Liver (tissue), 9 donors: ENCODE results near the gene JAML. TPM values are rescaled to one million over a fixed set of nuclear protein-coding genes. Genes with fewer than 3 reads are reported as not detected.

Experiments used
- DNase-seq: peaks from one replicate; pipeline ENCODE4 v3.0.0-alpha.2; 2017; ENCODE audit warnings: low spot score
- H3K27ac ChIP-seq, 2 donors: one replicate each; pipeline ENCODE4 v1.7.0; 2013; ENCODE audit warnings: inconsistent platforms in 2 of 2, low read length in 2 of 2, control low read depth in 1 of 2, low read depth in 1 of 2, mild to moderate bottlenecking in 1 of 2
- H3K27me3 ChIP-seq, 4 donors: one replicate each; pipeline versions ENCODE4 v1.6.1 to v1.7.0; 2013; ENCODE audit warnings: low read length in 3 of 4, inconsistent platforms in 1 of 4, mild to moderate bottlenecking in 1 of 4, moderate library complexity in 1 of 4; ENCODE audit not compliant: control insufficient read depth in 4 of 4, insufficient read depth in 4 of 4
- H3K36me3 ChIP-seq, 4 donors: one replicate each; pipeline versions ENCODE4 v1.6.1 to v1.7.0; 2013; ENCODE audit warnings: low read length in 3 of 4, mild to moderate bottlenecking in 3 of 4, low read depth in 1 of 4, moderate library complexity in 1 of 4; ENCODE audit not compliant: control insufficient read depth in 4 of 4, insufficient read depth in 3 of 4
- H3K4me1 ChIP-seq, 4 donors: one replicate each; pipeline versions ENCODE4 v1.6.1 to v1.7.0; 2013; ENCODE audit warnings: low read length in 3 of 4, mild to moderate bottlenecking in 3 of 4, moderate library complexity in 1 of 4; ENCODE audit not compliant: control insufficient read depth in 4 of 4, insufficient read depth in 4 of 4
- H3K4me3 ChIP-seq, 3 donors: one replicate each; pipeline versions ENCODE4 v1.6.1 to v1.7.0; 2013; ENCODE audit warnings: low read length in 3 of 3, control low read depth in 1 of 3, low read depth in 1 of 3, mild to moderate bottlenecking in 1 of 3
- H3K9ac ChIP-seq, 2 donors: one replicate each; pipeline ENCODE4 v1.7.0; 2013; ENCODE audit warnings: low read length in 2 of 2, mild to moderate bottlenecking in 2 of 2, moderate library complexity in 2 of 2, control low read depth in 1 of 2, low read depth in 1 of 2
- H3K9me3 ChIP-seq, 4 donors: one replicate each; pipeline versions ENCODE4 v1.6.1 to v1.7.0; 2013; ENCODE audit warnings: low read length in 3 of 4; ENCODE audit not compliant: control insufficient read depth in 4 of 4
- EGR1 ChIP-seq, 2 donors: IDR thresholded peaks; 2 replicates each; pipeline ENCODE4 v1.6.1; 2016 to 2018; ENCODE audit warnings: antibody characterized with exemption in 2 of 2, low read depth in 2 of 2
- FOXA1 ChIP-seq: IDR thresholded peaks from 2 replicates; pipeline ENCODE4 v1.6.1; 2016; ENCODE audit warnings: antibody characterized with exemption
- FOXA2 ChIP-seq: IDR thresholded peaks from 2 replicates; pipeline ENCODE4 v1.6.1; 2016; ENCODE audit warnings: antibody characterized with exemption
- GABPA ChIP-seq, 2 donors: IDR thresholded peaks in 1 of 2; conservative IDR thresholded peaks in 1 of 2; 2 replicates each; pipeline ENCODE4 v1.6.1; 2016; ENCODE audit warnings: antibody characterized with exemption in 2 of 2, mild to moderate bottlenecking in 1 of 2, moderate library complexity in 1 of 2
- HNF4A ChIP-seq, 2 donors: conservative IDR thresholded peaks; 2 replicates each; pipeline ENCODE4 v1.6.1; 2016; ENCODE audit warnings: antibody characterized with exemption in 2 of 2, mild to moderate bottlenecking in 2 of 2
- HNF4G ChIP-seq: IDR thresholded peaks from 2 replicates; pipeline ENCODE4 v1.6.1; 2016; ENCODE audit warnings: antibody characterized with exemption
- JUND ChIP-seq, 2 donors: IDR thresholded peaks; 2 replicates each; pipeline ENCODE4 v1.6.1; 2016; ENCODE audit warnings: antibody characterized with exemption in 2 of 2
- NR2F2 ChIP-seq: IDR thresholded peaks from 2 replicates; pipeline ENCODE4 v1.6.1; 2016; ENCODE audit warnings: antibody characterized with exemption
- RAD21 ChIP-seq, 2 donors: IDR thresholded peaks; 2 replicates each; pipeline ENCODE4 v1.6.1; 2016; ENCODE audit warnings: antibody characterized with exemption in 2 of 2, mild to moderate bottlenecking in 2 of 2
- RXRA ChIP-seq, 2 donors: IDR thresholded peaks; 2 replicates each; pipeline ENCODE4 v1.6.1; 2017 to 2018; ENCODE audit warnings: antibody characterized with exemption in 2 of 2, mild to moderate bottlenecking in 1 of 2
- SP1 ChIP-seq: IDR thresholded peaks from 2 replicates; pipeline ENCODE4 v1.6.1; 2018; ENCODE audit warnings: antibody characterized with exemption, mild to moderate bottlenecking
- TAF1 ChIP-seq: conservative IDR thresholded peaks from 2 replicates; pipeline ENCODE4 v1.6.1; 2016; ENCODE audit warnings: antibody characterized with exemption, mild to moderate bottlenecking
- YY1 ChIP-seq: IDR thresholded peaks from 2 replicates; pipeline ENCODE4 v1.6.1; 2016; ENCODE audit warnings: antibody characterized with exemption, mild to moderate bottlenecking
- WGBS: extraction: QIAGEN DNeasy Blood & Tissue Kit; methylation state at CpG from one replicate; pipeline ENCODE4 v1.1.7; 2013; 5-methylcytosine and 5-hydroxymethylcytosine counted together
- polyA plus RNA-seq, 2 donors: library from polyadenylated mRNA; stranded (reverse) in 1 of 2; unstranded in 1 of 2; fragments of 200-250 nt in 1 of 2; fragments of >200 nt in 1 of 2; fragmentation: Nextera tagmentation in 1 of 2; extraction: Ambion mirVana in 1 of 2; gene quantifications; one replicate each; pipeline versions ENCODE4 v1.2.1 to v1.2.3, GENCODE V29; 2013 to 2015
- total RNA-seq, 2 donors: library from RNA; depleted of rRNA; stranded (reverse); fragments of >200 nt; gene quantifications; one replicate each; pipeline ENCODE4 v1.2.3, GENCODE V29; 2014
- TF ChIP-seq, protein P1 (sequence below): IDR thresholded peaks from 2 replicates; pipeline ENCODE4 v1.6.1; 2016; ENCODE audit warnings: antibody characterized with exemption, mild to moderate bottlenecking
- TF ChIP-seq, protein P2 (sequence below): fragments of 150-350 bp; IDR thresholded peaks from 2 replicates; pipeline ENCODE4 v1.5.1; 2017; ENCODE audit warnings: improper control_type of control experiment, low read depth, low read length; ENCODE audit not compliant: missing input control
- TF ChIP-seq, protein P3 (sequence below): IDR thresholded peaks from 2 replicates; pipeline ENCODE4 v1.6.1; 2016; ENCODE audit warnings: antibody characterized with exemption
- TF ChIP-seq, protein P4 (sequence below): IDR thresholded peaks from 2 replicates; pipeline ENCODE4 v1.6.1; 2016; ENCODE audit warnings: antibody characterized with exemption
- TF ChIP-seq, protein P5 (sequence below): IDR thresholded peaks from 2 replicates; pipeline ENCODE4 v1.6.1; 2016; ENCODE audit warnings: antibody characterized with exemption
- donor health status: healthy.
- donor health status: healthy.
- donor health status: healthy.
- donor health status: healthy.
- donor health status: healthy.

JAML gene
- total and polyA plus RNA-seq, 4 donors: 2.2 to 13.5 (median 6.5) TPM

DNA sequence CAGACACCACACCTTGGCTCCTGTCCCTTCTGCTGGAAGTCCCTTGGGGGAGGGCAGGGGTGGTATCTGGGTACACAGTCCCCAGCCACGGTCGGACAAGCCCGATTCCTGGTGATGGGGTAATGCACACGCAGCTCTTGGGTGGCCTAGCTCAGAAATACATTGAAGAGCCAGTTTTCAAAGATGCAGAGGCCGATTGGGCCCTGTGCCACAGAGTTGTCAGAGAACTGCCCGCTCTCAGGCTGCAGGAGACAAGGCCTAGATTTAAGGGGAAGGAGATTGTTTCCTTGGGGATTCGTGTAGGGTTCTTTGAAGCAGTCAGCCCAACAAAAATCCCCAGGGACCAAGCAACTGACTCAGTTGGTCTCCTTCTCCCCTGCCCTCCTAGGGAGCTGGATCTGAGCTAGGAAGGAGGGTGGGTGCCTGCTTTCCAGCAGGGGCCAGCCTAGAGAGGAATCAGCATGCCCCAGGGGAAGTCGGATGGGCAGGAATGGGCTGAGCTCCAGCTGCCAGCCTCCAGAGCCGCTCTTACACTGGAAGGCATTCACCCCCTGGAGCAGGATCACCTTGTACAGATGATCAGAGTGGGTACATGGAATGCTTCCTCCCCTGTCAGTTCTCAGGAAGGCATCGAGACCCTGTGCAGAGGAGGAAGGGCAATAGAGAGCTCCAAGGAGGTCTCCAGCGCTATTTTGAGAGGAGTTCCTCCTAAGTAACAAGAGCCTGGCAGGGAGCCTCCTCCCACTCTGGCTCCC is 68.9 kb downstream of the JAML start:
- H3K9ac ChIP-seq: no peak overlapping the region
- H3K4me3 ChIP-seq: no peak overlapping the region
- H3K36me3 ChIP-seq: no peaks in the 10 kb centered on the region
- 53% methylated on average over 11 of the region's 11 CpGs for WGBS
- no peak overlapping the region for H3K27ac ChIP-seq
- H3K4me1 ChIP-seq: peaks cover 5 to 10% (median 6%) of the 10 kb centered on the region in 4 donors
- H3K9me3 ChIP-seq: no peaks in the 10 kb centered on the region
- DNase-seq: no peak
- peaks cover 7 to 30% (median 9%) of the 10 kb centered on the region in 4 donors for H3K27me3 ChIP-seq
- TF ChIP-seq JUND (IDR thresholded peaks at IDR 0.05) (no peak), NR2F2 (no peak), HNF4G (no peak), RXRA (IDR thresholded peaks at IDR 0.05) (no peak), YY1 (no peak), FOXA1 (no peak), HNF4A (conservative IDR thresholded peaks at IDR 0.05) (no peak), FOXA2 (no peak), TAF1 (no peak), RAD21 (IDR thresholded peaks at IDR 0.05) (no peak), SP1 (no peak), EGR1 (IDR thresholded peaks at IDR 0.05; ENCODE audit: low read depth in 2 of 2) (no peak), GABPA (IDR thresholded peaks at IDR 0.05 in 1 of 2, conservative IDR thresholded peaks at IDR 0.05 in 1 of 2) (no peak)
- TF ChIP-seq, protein P1, sequence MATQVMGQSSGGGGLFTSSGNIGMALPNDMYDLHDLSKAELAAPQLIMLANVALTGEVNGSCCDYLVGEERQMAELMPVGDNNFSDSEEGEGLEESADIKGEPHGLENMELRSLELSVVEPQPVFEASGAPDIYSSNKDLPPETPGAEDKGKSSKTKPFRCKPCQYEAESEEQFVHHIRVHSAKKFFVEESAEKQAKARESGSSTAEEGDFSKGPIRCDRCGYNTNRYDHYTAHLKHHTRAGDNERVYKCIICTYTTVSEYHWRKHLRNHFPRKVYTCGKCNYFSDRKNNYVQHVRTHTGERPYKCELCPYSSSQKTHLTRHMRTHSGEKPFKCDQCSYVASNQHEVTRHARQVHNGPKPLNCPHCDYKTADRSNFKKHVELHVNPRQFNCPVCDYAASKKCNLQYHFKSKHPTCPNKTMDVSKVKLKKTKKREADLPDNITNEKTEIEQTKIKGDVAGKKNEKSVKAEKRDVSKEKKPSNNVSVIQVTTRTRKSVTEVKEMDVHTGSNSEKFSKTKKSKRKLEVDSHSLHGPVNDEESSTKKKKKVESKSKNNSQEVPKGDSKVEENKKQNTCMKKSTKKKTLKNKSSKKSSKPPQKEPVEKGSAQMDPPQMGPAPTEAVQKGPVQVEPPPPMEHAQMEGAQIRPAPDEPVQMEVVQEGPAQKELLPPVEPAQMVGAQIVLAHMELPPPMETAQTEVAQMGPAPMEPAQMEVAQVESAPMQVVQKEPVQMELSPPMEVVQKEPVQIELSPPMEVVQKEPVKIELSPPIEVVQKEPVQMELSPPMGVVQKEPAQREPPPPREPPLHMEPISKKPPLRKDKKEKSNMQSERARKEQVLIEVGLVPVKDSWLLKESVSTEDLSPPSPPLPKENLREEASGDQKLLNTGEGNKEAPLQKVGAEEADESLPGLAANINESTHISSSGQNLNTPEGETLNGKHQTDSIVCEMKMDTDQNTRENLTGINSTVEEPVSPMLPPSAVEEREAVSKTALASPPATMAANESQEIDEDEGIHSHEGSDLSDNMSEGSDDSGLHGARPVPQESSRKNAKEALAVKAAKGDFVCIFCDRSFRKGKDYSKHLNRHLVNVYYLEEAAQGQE: no peak
- TF ChIP-seq, protein P2, sequence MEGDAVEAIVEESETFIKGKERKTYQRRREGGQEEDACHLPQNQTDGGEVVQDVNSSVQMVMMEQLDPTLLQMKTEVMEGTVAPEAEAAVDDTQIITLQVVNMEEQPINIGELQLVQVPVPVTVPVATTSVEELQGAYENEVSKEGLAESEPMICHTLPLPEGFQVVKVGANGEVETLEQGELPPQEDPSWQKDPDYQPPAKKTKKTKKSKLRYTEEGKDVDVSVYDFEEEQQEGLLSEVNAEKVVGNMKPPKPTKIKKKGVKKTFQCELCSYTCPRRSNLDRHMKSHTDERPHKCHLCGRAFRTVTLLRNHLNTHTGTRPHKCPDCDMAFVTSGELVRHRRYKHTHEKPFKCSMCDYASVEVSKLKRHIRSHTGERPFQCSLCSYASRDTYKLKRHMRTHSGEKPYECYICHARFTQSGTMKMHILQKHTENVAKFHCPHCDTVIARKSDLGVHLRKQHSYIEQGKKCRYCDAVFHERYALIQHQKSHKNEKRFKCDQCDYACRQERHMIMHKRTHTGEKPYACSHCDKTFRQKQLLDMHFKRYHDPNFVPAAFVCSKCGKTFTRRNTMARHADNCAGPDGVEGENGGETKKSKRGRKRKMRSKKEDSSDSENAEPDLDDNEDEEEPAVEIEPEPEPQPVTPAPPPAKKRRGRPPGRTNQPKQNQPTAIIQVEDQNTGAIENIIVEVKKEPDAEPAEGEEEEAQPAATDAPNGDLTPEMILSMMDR: no peak
- TF ChIP-seq, protein P3, sequence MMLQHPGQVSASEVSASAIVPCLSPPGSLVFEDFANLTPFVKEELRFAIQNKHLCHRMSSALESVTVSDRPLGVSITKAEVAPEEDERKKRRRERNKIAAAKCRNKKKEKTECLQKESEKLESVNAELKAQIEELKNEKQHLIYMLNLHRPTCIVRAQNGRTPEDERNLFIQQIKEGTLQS: no peak
- TF ChIP-seq, protein P4, sequence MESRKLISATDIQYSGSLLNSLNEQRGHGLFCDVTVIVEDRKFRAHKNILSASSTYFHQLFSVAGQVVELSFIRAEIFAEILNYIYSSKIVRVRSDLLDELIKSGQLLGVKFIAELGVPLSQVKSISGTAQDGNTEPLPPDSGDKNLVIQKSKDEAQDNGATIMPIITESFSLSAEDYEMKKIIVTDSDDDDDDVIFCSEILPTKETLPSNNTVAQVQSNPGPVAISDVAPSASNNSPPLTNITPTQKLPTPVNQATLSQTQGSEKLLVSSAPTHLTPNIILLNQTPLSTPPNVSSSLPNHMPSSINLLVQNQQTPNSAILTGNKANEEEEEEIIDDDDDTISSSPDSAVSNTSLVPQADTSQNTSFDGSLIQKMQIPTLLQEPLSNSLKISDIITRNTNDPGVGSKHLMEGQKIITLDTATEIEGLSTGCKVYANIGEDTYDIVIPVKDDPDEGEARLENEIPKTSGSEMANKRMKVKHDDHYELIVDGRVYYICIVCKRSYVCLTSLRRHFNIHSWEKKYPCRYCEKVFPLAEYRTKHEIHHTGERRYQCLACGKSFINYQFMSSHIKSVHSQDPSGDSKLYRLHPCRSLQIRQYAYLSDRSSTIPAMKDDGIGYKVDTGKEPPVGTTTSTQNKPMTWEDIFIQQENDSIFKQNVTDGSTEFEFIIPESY: no peak
- TF ChIP-seq, protein P5, sequence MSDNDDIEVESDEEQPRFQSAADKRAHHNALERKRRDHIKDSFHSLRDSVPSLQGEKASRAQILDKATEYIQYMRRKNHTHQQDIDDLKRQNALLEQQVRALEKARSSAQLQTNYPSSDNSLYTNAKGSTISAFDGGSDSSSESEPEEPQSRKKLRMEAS: no peak
